Bronchial epithelial cell (primary cell): Measurements from ENCODE around the gene NCOA7. TPM values are rescaled to one million over a fixed set of nuclear protein-coding genes. Genes with fewer than 3 reads are reported as not detected.

Experiments
- DNase-seq: peaks from one replicate; pipeline ENCODE4 v3.0.0-alpha.2; 2010; ENCODE audit warnings: low read depth
- FAIRE-seq: peaks from 2 replicates; lab custom pipeline; 2011; peaks lifted over from hg19 to GRCh38; lab: Jason Lieb, UNC
- H3K27me3 ChIP-seq: 2 replicates; pipeline ENCODE4 v1.5.1; 2011; ENCODE audit warnings: low read length; ENCODE audit not compliant: control insufficient read depth, insufficient read depth
- H3K36me3 ChIP-seq: 2 replicates; pipeline ENCODE4 v1.5.1; 2011; ENCODE audit warnings: low read length; ENCODE audit not compliant: control insufficient read depth, insufficient read depth
- H3K4me3 ChIP-seq: 2 replicates; pipeline ENCODE4 v1.5.1; 2011; ENCODE audit warnings: mild to moderate bottlenecking, low read depth, low read length, control low read depth
- CTCF ChIP-seq: IDR thresholded peaks from 2 replicates; pipeline ENCODE4 v1.5.1; 2011; ENCODE audit warnings: mild to moderate bottlenecking, moderate library complexity, low read length, control low read depth, inconsistent platforms; ENCODE audit not compliant: insufficient read depth, severe bottlenecking
- total RNA-seq: library from RNA; depleted of rRNA; stranded (reverse); fragments of >200 nt; gene quantifications from 2 replicates; pipeline ENCODE4 v1.2.1, GENCODE V29; 2014

The NCOA7 gene
- total RNA-seq, 1 donor from 2014 or later: 39.0 TPM

GRCh38 chr6:125913145-125913544, 122.4 kb downstream of the NCOA7 start:
- H3K36me3 ChIP-seq: peaks cover 4% of the 10 kb centered on the region

GRCh38 chr6:125913864-125914351, 123.1 kb downstream of the NCOA7 start:
- TF ChIP-seq CTCF: no peak
- no peak overlapping the region for H3K4me3 ChIP-seq
- FAIRE-seq (no peak), DNase-seq (peak; percentile 96)
- peaks cover 3% of the 10 kb centered on the region for H3K36me3 ChIP-seq
- no peaks in the 10 kb centered on the region for H3K27me3 ChIP-seq

More at GRCh38 chr6:125913145-125913544, 122.4 kb downstream of the NCOA7 start:
- no peak for TF ChIP-seq CTCF
- FAIRE-seq (no peak), DNase-seq (no peak)
- no peak overlapping the region for H3K4me3 ChIP-seq
- H3K27me3 ChIP-seq: no peaks in the 10 kb centered on the region

GRCh38 chr6:125918230-125918629, 127.5 kb downstream of the NCOA7 start:
- FAIRE-seq: no peak
- H3K27me3 ChIP-seq: no peaks in the 10 kb centered on the region
- H3K36me3 ChIP-seq: peaks cover 13% of the 10 kb centered on the region

GRCh38 chr6:125918681-125919566, 128.2 kb downstream of the NCOA7 start:
- TF ChIP-seq CTCF: no peak
- FAIRE-seq (peak; percentile 47), DNase-seq (peak; percentile 96)
- H3K4me3 ChIP-seq: peak overlapping the region; percentile 58
- H3K36me3 ChIP-seq: peaks cover 15% of the 10 kb centered on the region
- H3K27me3 ChIP-seq: no peaks in the 10 kb centered on the region

More at GRCh38 chr6:125918230-125918629, 127.5 kb downstream of the NCOA7 start:
- H3K4me3 ChIP-seq: no peak overlapping the region
- no peak for TF ChIP-seq CTCF
- no peak for DNase-seq

GRCh38 chr6:125919618-125920017, 128.9 kb downstream of the NCOA7 start:
- no peak for FAIRE-seq
- H3K4me3 ChIP-seq: peak overlapping the region; percentile 58

More at GRCh38 chr6:125919618-125920017, 128.9 kb downstream of the NCOA7 start:
- Histone ChIP-seq H3K27me3 (no peaks in the 10 kb centered on the region), H3K36me3 (peaks cover 16% of the 10 kb centered on the region)
- DNase-seq: peak; percentile 25
- no peak for TF ChIP-seq CTCF
